Measurements from ENCODE around the gene TIMM21. TPM values are rescaled to one million over a fixed set of nuclear protein-coding genes. Genes with fewer than 3 reads are reported as not detected.
A peak's percentile ranks its signal among the peaks of the same experiment; 100 is the strongest.

Gene TIMM21
- total RNA-seq, 1 donor from 2014 or later = 28.4 TPM

DNA sequence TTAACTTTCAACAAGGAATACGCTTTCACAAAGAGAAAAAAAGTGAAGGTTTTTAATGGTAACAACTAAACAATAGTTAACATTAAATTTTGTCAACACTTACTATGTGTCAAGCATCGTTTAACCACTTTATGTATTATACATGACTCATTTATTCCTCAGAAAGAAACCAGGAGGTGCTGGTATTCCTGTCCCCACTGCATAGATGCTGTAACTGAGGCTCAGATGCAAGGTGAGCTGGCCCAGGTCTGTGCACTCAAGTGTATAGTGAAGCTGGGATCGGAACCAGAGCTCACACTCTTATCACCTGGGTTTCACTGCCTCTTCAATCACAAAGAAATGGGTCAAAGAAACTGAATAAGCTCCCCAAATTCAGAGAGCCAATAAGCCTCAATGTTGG, 17.2 kb upstream of the TIMM21 start:
- Mint-ChIP-seq H3K27me3 (ENCODE audit: insufficient read depth, low read depth) (no peaks in the 10 kb centered on the region), H3K4me3 (no peak overlapping the region), H3K27ac (no peak overlapping the region), H3K9me3 (no peaks in the 10 kb centered on the region), H3K4me1 (peaks cover 25% of the 10 kb centered on the region), H3K36me3 (peaks cover 2% of the 10 kb centered on the region)
- no peak overlapping the region for H3K9ac ChIP-seq
- H3K36me3 ChIP-seq = no peaks in the 10 kb centered on the region
- no peak for TF ChIP-seq EZH2phosphoT487 (IDR thresholded peaks at IDR 0.05)
- no peak for TF ChIP-seq EZH2 (IDR thresholded peaks at IDR 0.05)
- H3K9me3 ChIP-seq (ENCODE audit: low read depth) = no peaks in the 10 kb centered on the region
- peaks cover 24% of the 10 kb centered on the region for H3K4me1 ChIP-seq
- H4K20me1 ChIP-seq (ENCODE audit: low read depth) = no peaks in the 10 kb centered on the region
- no peak for DNase-seq (ENCODE audit: low spot score)
- H3K27me3 ChIP-seq = no peaks in the 10 kb centered on the region
- no peak overlapping the region for H3K27ac ChIP-seq
- H3K4me3 ChIP-seq = no peak overlapping the region
- H3F3A ChIP-seq (ENCODE audit: low read depth) = peaks cover 12% of the 10 kb centered on the region
- no peak overlapping the region for H2AFZ ChIP-seq (replicated peaks)
- H3K4me2 ChIP-seq = no peak overlapping the region
- H3K79me2 ChIP-seq (ENCODE audit: low read depth) = no peaks in the 10 kb centered on the region

DNA sequence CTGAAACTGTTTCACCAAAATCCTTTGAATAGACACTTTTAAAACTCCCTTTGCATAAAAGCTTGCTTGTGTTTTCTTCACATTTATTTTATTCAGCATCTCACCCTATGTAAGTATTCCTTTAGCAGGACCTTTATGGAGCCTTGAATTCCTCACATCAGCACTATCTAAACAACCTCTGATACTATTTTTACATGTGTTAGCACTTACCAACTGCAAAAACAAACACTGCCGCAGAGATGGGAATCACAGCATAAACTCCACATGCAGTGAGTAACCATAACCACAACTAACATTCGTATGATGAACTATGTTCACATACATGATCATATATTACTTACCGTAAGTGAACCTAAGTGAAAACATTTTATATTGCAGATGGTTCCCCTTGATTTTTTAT, 16.1 kb upstream of the TIMM21 start:
- Histone ChIP-seq H3F3A (ENCODE audit: low read depth) (peaks cover 5% of the 10 kb centered on the region), H3K27me3 (no peaks in the 10 kb centered on the region), H2AFZ (replicated peaks) (no peak overlapping the region), H3K9me3 (ENCODE audit: low read depth) (no peaks in the 10 kb centered on the region), H3K27ac (no peak overlapping the region), H3K36me3 (no peaks in the 10 kb centered on the region), H3K79me2 (ENCODE audit: low read depth) (no peaks in the 10 kb centered on the region), H3K9ac (no peak overlapping the region), H3K4me1 (peaks cover 13% of the 10 kb centered on the region), H4K20me1 (ENCODE audit: low read depth) (no peaks in the 10 kb centered on the region), H3K4me3 (no peak overlapping the region), H3K4me2 (no peak overlapping the region)
- H3K9me3 Mint-ChIP-seq = no peaks in the 10 kb centered on the region
- peaks cover 2% of the 10 kb centered on the region for H3K36me3 Mint-ChIP-seq
- no peak for DNase-seq (ENCODE audit: low spot score)
- H3K4me3 Mint-ChIP-seq = no peak overlapping the region
- TF ChIP-seq EZH2 (IDR thresholded peaks at IDR 0.05) (no peak), EZH2phosphoT487 (IDR thresholded peaks at IDR 0.05) (no peak)
- TF ChIP-seq, protein P1, sequence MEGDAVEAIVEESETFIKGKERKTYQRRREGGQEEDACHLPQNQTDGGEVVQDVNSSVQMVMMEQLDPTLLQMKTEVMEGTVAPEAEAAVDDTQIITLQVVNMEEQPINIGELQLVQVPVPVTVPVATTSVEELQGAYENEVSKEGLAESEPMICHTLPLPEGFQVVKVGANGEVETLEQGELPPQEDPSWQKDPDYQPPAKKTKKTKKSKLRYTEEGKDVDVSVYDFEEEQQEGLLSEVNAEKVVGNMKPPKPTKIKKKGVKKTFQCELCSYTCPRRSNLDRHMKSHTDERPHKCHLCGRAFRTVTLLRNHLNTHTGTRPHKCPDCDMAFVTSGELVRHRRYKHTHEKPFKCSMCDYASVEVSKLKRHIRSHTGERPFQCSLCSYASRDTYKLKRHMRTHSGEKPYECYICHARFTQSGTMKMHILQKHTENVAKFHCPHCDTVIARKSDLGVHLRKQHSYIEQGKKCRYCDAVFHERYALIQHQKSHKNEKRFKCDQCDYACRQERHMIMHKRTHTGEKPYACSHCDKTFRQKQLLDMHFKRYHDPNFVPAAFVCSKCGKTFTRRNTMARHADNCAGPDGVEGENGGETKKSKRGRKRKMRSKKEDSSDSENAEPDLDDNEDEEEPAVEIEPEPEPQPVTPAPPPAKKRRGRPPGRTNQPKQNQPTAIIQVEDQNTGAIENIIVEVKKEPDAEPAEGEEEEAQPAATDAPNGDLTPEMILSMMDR (IDR thresholded peaks at IDR 0.05) = no peak
- no peaks in the 10 kb centered on the region for H3K27me3 Mint-ChIP-seq (ENCODE audit: insufficient read depth, low read depth)
- peaks cover 22% of the 10 kb centered on the region for H3K4me1 Mint-ChIP-seq
- no peak overlapping the region for H3K27ac Mint-ChIP-seq

DNA sequence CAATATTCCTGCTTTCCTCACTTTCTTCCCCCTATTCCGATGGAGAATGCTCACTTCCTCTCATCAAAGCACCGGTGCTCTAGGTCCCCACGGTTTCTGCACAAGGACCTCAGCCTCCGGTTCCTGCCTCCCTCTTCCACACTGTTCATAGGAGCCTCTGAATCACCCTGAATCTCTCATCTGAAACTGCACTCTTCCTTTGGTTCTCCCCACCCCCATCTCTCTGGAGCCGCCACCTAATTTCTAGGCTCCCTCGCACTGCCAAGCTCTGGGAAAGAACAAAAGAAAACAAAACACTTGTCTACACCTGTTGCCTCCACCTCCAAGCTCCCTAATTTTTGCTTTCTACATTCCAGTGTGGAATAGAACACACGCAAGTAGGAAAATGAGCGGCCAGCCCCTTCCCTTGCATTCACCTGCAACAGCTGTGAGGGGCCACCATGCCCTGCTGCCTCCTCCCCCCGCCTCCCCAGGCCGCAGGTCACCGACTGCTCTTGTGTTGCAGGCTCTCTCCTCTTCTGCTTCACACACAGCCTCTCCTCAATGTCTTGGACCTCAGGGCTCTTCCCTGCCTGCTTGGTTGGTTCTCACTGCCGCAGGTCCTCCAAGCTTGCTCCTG, 10.3 kb upstream of the TIMM21 start:
- Histone ChIP-seq H3K27me3 (no peaks in the 10 kb centered on the region), H3K4me2 (no peak overlapping the region), H3K4me3 (no peak overlapping the region), H3K36me3 (no peaks in the 10 kb centered on the region), H3K79me2 (ENCODE audit: low read depth) (no peaks in the 10 kb centered on the region), H4K20me1 (ENCODE audit: low read depth) (no peaks in the 10 kb centered on the region), H3K9me3 (ENCODE audit: low read depth) (no peaks in the 10 kb centered on the region), H2AFZ (replicated peaks) (peak overlapping the region; percentile 6), H3K4me1 (no peaks in the 10 kb centered on the region), H3F3A (ENCODE audit: low read depth) (no peaks in the 10 kb centered on the region), H3K9ac (no peak overlapping the region), H3K27ac (no peak overlapping the region)
- Mint-ChIP-seq H3K27me3 (ENCODE audit: insufficient read depth, low read depth) (peaks cover 2% of the 10 kb centered on the region), H3K4me3 (no peak overlapping the region), H3K4me1 (peaks cover 7% of the 10 kb centered on the region), H3K27ac (peak overlapping the region; percentile 26), H3K9me3 (no peaks in the 10 kb centered on the region), H3K36me3 (peaks cover 2% of the 10 kb centered on the region)
- TF ChIP-seq EZH2 (IDR thresholded peaks at IDR 0.05) (no peak), EZH2phosphoT487 (IDR thresholded peaks at IDR 0.05) (no peak)
- TF ChIP-seq, protein P1 (IDR thresholded peaks at IDR 0.05) = no peak
- no peak for DNase-seq (ENCODE audit: low spot score)

DNA sequence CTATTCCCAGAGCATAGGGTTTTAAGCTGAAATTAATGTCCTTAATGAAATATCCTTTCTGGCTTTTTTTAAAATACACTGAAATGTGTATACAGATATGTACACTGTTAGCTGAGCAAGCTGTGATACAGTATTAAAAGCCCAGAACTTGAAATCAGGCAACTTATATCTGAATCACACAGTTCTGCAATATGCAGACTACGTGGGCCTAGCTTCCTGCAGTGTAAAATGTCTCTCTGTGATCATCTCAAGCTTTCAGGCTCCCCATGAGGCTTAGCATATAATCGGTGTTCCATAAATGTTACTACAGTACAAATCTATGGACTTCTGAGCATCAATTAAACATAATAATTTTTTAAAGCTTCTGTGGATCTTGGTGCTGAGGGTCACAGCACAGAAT, 8.9 kb upstream of the TIMM21 start:
- Mint-ChIP-seq H3K4me1 (peaks cover 7% of the 10 kb centered on the region), H3K36me3 (no peaks in the 10 kb centered on the region), H3K27me3 (ENCODE audit: insufficient read depth, low read depth) (peaks cover 2% of the 10 kb centered on the region), H3K9me3 (no peaks in the 10 kb centered on the region), H3K4me3 (no peak overlapping the region), H3K27ac (no peak overlapping the region)
- H2AFZ ChIP-seq (replicated peaks) = no peak overlapping the region
- H3K9ac ChIP-seq = no peak overlapping the region
- no peak for DNase-seq (ENCODE audit: low spot score)
- no peaks in the 10 kb centered on the region for H3K79me2 ChIP-seq (ENCODE audit: low read depth)
- H3K27me3 ChIP-seq = no peaks in the 10 kb centered on the region
- no peak overlapping the region for H3K27ac ChIP-seq
- no peak overlapping the region for H3K4me3 ChIP-seq
- no peaks in the 10 kb centered on the region for H4K20me1 ChIP-seq (ENCODE audit: low read depth)
- H3K36me3 ChIP-seq = no peaks in the 10 kb centered on the region
- no peaks in the 10 kb centered on the region for H3F3A ChIP-seq (ENCODE audit: low read depth)
- H3K4me1 ChIP-seq = no peaks in the 10 kb centered on the region
- H3K9me3 ChIP-seq (ENCODE audit: low read depth) = no peaks in the 10 kb centered on the region
- no peak overlapping the region for H3K4me2 ChIP-seq
- TF ChIP-seq, protein P1 (IDR thresholded peaks at IDR 0.05) = no peak
- TF ChIP-seq EZH2 (IDR thresholded peaks at IDR 0.05) (no peak), EZH2phosphoT487 (IDR thresholded peaks at IDR 0.05) (no peak)
